SK-N-MC (cell line): Measurements from ENCODE around the gene PLD5.

Source experiments
- EZH2 ChIP-seq: fragments of 200-600 bp; sonication (generic); IDR thresholded peaks from one replicate; pipeline ENCODE4 v1.6.1; 2017; ENCODE audit warnings: antibody characterized with exemption
- POLR2AphosphoS5 ChIP-seq: IDR thresholded peaks from 2 replicates; pipeline ENCODE4 v1.6.1; 2012; ENCODE audit warnings: mild to moderate bottlenecking, low read depth, low read length, borderline replicate concordance

GRCh38 chr1:242132121-242132817 is 392.2 kb downstream of the PLD5 start:
- no peak for TF ChIP-seq EZH2
- peak; percentile 42; the same call in 1 of the 2 replicates for TF ChIP-seq POLR2AphosphoS5
